Endothelial cell of umbilical vein (primary cell): ENCODE measurements around the gene ACBD3. TPM values are rescaled to one million over a fixed set of nuclear protein-coding genes. Genes with fewer than 3 reads are reported as not detected.

ENCODE experiments used
- BruUV-seq: library from RNA; stranded (reverse); fragments of 400-500 nt; replicated peaks from 2 replicates; lab custom pipeline; 2021; lab: Mats Ljungman, UMichigan
- CTCF ChIA-PET: fragments of 300-600, 350-600 bp; sonication (Branson Sonifier 250); formaldehyde crosslinking; loops from one replicate; lab custom pipeline; 2021; ENCODE audit warnings: antibody characterized with exemption, inconsistent platforms; lab: Charles Lee
- POLR2A ChIA-PET: fragments of 300-600, 350-600 bp; sonication (Branson Sonifier 250); formaldehyde crosslinking; loops from one replicate; lab custom pipeline; 2021; ENCODE audit warnings: antibody characterized with exemption, inconsistent platforms; lab: Charles Lee
- DNase-seq: peaks from one replicate; pipeline ENCODE4 v3.0.0-alpha.2; 2011; ENCODE audit warnings: low read depth, low spot score
- FAIRE-seq: peaks from 2 replicates; lab custom pipeline; 2011; peaks lifted over from hg19 to GRCh38; lab: Jason Lieb, UNC
- H2AFZ ChIP-seq: 2 replicates; pipeline ENCODE4 v1.6.0; 2012; ENCODE audit warnings: low read depth, low read length, control low read depth, inconsistent platforms
- H3K27ac ChIP-seq: 2 replicates; pipeline ENCODE4 v1.5.1; 2011; ENCODE audit warnings: low read depth, mild to moderate bottlenecking, control low read depth, low read length, moderate library complexity; ENCODE audit not compliant: insufficient read depth
- H3K27me3 ChIP-seq, 2 experiments: 2 replicates each; pipeline versions ENCODE4 v1.6.0 to v1.6.1; 2011; ENCODE audit warnings: low read length in 2 of 2, mixed read lengths in 1 of 2; ENCODE audit not compliant: control insufficient read depth in 2 of 2, insufficient read depth in 2 of 2
- H3K36me3 ChIP-seq, 2 experiments: 2 replicates in 1 of 2; 3 replicates in 1 of 2; pipeline ENCODE4 v1.5.1; 2011; ENCODE audit warnings: low read length in 2 of 2, mild to moderate bottlenecking in 1 of 2, moderate library complexity in 1 of 2; ENCODE audit not compliant: control insufficient read depth in 2 of 2, insufficient read depth in 2 of 2; ENCODE audit errors: extremely low read depth in 1 of 2
- H3K4me1 ChIP-seq: 3 replicates; pipeline ENCODE4 v1.5.1; 2011; ENCODE audit warnings: mild to moderate bottlenecking, low read length; ENCODE audit not compliant: control insufficient read depth, insufficient read depth; ENCODE audit errors: extremely low read depth
- H3K4me2 ChIP-seq: 2 replicates; pipeline ENCODE4 v1.6.1; 2011; ENCODE audit warnings: low read length, control low read depth, mixed read lengths; ENCODE audit not compliant: insufficient read depth
- H3K4me3 ChIP-seq, 3 experiments: fragments of 200-600 bp in 1 of 3; sonication (generic), shearing (Covaris generic) in 1 of 3; replicated peaks in 1 of 3; 2 replicates each; pipeline ENCODE4 v1.5.1; 2011 to 2016; ENCODE audit warnings: control low read depth in 3 of 3, low read length in 3 of 3, mild to moderate bottlenecking in 2 of 3, inconsistent platforms in 1 of 3, low read depth in 1 of 3, moderate library complexity in 1 of 3; ENCODE audit not compliant: insufficient read depth in 1 of 3
- H3K79me2 ChIP-seq: 2 replicates; pipeline ENCODE4 v1.6.0; 2012; ENCODE audit warnings: low read length, inconsistent platforms; ENCODE audit not compliant: control insufficient read depth, insufficient read depth
- H3K9ac ChIP-seq: replicated peaks from 2 replicates; pipeline ENCODE3; 2011; ENCODE audit warnings: low read length, control low read depth; ENCODE audit not compliant: insufficient read depth; ENCODE audit errors: extremely low read depth
- H3K9me1 ChIP-seq: replicated peaks from 3 replicates; pipeline ENCODE4 v1.6.0; 2011; ENCODE audit warnings: mild to moderate bottlenecking, low read length; ENCODE audit not compliant: control insufficient read depth, insufficient read depth; ENCODE audit errors: extremely low read depth
- H3K9me3 ChIP-seq: replicated peaks from 2 replicates; pipeline ENCODE4 v1.5.1; 2012; ENCODE audit warnings: low read length, inconsistent platforms; ENCODE audit not compliant: control insufficient read depth, insufficient read depth
- H4K20me1 ChIP-seq: replicated peaks from 2 replicates; pipeline ENCODE3; 2011; ENCODE audit warnings: mild to moderate bottlenecking, low read length; ENCODE audit not compliant: control insufficient read depth, insufficient read depth; ENCODE audit errors: extremely low read depth
- GATA2 ChIP-seq: IDR thresholded peaks from 2 replicates; pipeline ENCODE4 v1.7.0; 2011; ENCODE audit warnings: low read depth, mild to moderate bottlenecking, moderate library complexity, mixed read lengths, low read length; ENCODE audit not compliant: insufficient read length, insufficient read depth
- JUN ChIP-seq: IDR thresholded peaks from 2 replicates; pipeline ENCODE4 v1.6.1; 2011; ENCODE audit warnings: borderline replicate concordance, low read depth; ENCODE audit not compliant: insufficient read length, insufficient read depth
- POLR2AphosphoS5 ChIP-seq: IDR thresholded peaks from 2 replicates; pipeline ENCODE4 v1.6.1; 2012; ENCODE audit warnings: low read depth, mild to moderate bottlenecking, control low read depth, low read length, moderate library complexity; ENCODE audit not compliant: insufficient read depth
- dilution Hi-C: fragments of 300-500 bp; cut with MboI; formaldehyde crosslinking; loops from one replicate; pipeline ENCODE4 v1.15.0; 2019; ENCODE audit warnings: low sequenced_read_pairs; ENCODE audit not compliant: extremely low pct_ligation_motif_present
- intact Hi-C: fragments of 100-400 bp; cut with micrococcal nuclease; formaldehyde crosslinking; loops from one replicate; pipeline ENCODE4 v1.10.0; 2022
- polyA plus RNA-seq, 4 experiments: library from polyadenylated mRNA; depleted of rRNA in 3 of 4; stranded (reverse) in 3 of 4; unstranded in 1 of 4; fragments of >200 nt; gene quantifications; 2 replicates each; pipeline versions ENCODE4 v1.2.1 to v1.2.3, GENCODE V29; 2011 to 2012; ENCODE audit warnings: missing spikeins in 1 of 4
- total RNA-seq: library from RNA; stranded (reverse); gene quantifications from 2 replicates; pipeline ENCODE4 v1.2.3, GENCODE V29; 2021
- TF ChIP-seq, protein P1 (sequence below), 2 donors: IDR thresholded peaks; 1 replicate in 1 of 2; 2 replicates in 1 of 2; pipeline ENCODE4 v1.5.1; 2011; ENCODE audit warnings: low read length in 2 of 2, mild to moderate bottlenecking in 2 of 2, moderate library complexity in 2 of 2, control low read depth in 1 of 2, inconsistent platforms in 1 of 2, low read depth in 1 of 2; ENCODE audit not compliant: insufficient read depth in 1 of 2; ENCODE audit errors: extremely low read depth in 1 of 2
- TF ChIP-seq, protein P2 (sequence below): IDR thresholded peaks from 2 replicates; pipeline ENCODE4 v1.6.1; 2011; ENCODE audit not compliant: insufficient read depth, insufficient read length

ACBD3 gene
- total and polyA plus RNA-seq, 2 donors (not counting 3 experiments of a cell fraction or from before 2014, with no cell fraction given) = 12.3 to 36.4 TPM

DNA sequence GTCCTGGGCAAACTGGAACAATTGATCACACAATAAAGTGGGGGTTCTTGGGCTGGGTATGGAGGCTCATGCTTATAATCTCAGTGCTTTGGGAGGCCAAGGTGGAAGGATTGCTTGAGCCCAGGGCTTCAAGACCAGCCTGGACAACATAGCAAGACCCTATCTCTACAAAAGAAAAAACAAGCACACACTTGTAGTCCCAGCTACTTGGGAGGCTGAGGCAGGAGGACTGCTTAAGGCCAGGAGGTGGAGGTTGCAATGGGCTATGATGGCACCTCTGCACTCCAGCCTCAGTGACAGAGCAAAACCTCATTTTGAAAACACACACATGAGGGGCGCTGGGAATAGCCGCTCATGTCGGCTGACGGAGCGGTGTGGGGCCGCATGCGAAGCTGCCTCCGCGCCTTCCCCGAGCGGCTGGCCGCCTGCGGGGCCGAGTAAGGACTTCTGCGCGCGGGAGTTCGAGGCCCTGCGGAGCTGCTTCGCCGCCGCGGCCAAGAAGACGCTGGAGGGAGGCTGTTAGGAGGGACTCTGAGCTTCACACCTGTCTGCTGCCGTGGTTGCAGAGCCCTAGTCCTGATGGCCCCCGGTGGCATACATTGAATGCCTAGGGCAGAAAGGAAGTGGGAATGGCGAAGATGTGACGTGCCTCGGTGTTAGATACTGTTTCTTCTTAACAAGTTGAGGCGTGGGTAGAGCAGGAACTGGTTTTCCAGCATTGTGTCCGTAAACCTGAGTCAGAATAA is 59.5 kb downstream of the ACBD3 start:
- no TSS peak for BruUV-seq
- H3K27me3 ChIP-seq = no peaks in the 10 kb centered on the region
- POLR2A ChIA-PET = interaction anchor here (0.7 kb wide), 1 partner anchor 17 kb away, joined by 4 read pairs; no protein-coding TSS in a partner anchor
- intact Hi-C loops (no loop called here), dilution Hi-C loops (no loop called here)
- FAIRE-seq (no peak), DNase-seq (no peak)
- no peaks in the 10 kb centered on the region for H3K9me1 ChIP-seq
- no peaks in the 10 kb centered on the region for H3K9me3 ChIP-seq
- H3K4me1 ChIP-seq = peaks cover 3% of the 10 kb centered on the region
- H3K4me3 ChIP-seq = no peak overlapping the region
- H3K9ac ChIP-seq = no peak overlapping the region
- H3K36me3 ChIP-seq = no peaks in the 10 kb centered on the region
- CTCF ChIA-PET = interaction anchor here (0.8 to 4.4 kb wide), 12 partner anchors 13 to 281 kb away, joined by 3 to 145 read pairs (median 13); partner anchors contain the start of genes H3-3A and PARP1
- TF ChIP-seq POLR2AphosphoS5 = no peak
- TF ChIP-seq JUN = no peak
- H4K20me1 ChIP-seq = no peaks in the 10 kb centered on the region
- H3K79me2 ChIP-seq = no peaks in the 10 kb centered on the region
- H3K27ac ChIP-seq = no peak overlapping the region
- no peak overlapping the region for H3K4me2 ChIP-seq
- H2AFZ ChIP-seq = no peak overlapping the region

DNA sequence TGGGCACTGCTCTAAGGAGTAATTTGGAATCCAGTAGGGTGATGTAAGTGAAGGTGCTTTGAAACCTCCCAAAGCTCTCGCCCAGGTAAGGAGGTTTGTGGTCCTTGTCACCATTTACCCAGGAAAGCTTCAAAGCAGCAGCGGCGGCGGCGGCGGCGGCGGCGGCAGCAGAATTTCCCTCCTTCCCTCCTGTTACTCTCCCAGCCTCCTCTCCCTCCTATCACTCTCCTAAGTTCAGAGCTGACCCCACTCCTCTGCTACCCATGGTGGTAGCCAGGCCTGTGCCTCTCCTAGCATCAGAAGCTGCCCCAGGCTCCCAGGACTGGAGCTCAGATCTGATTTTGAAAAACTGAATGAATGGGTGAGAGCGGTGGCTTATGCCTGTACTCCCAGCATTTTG is 60.7 kb downstream of the ACBD3 start:
- Histone ChIP-seq H3K4me1 (peaks cover 3% of the 10 kb centered on the region), H3K4me2 (no peak overlapping the region), H3K27me3 (no peaks in the 10 kb centered on the region), H3K36me3 (no peaks in the 10 kb centered on the region), H2AFZ (no peak overlapping the region), H3K9me1 (no peaks in the 10 kb centered on the region), H3K9ac (no peak overlapping the region), H3K9me3 (no peaks in the 10 kb centered on the region), H3K4me3 (no peak overlapping the region), H3K79me2 (no peaks in the 10 kb centered on the region), H4K20me1 (no peaks in the 10 kb centered on the region), H3K27ac (no peak overlapping the region)
- DNase-seq (no peak), FAIRE-seq (no peak)
- no TSS peak for BruUV-seq
- TF ChIP-seq, protein P1, sequence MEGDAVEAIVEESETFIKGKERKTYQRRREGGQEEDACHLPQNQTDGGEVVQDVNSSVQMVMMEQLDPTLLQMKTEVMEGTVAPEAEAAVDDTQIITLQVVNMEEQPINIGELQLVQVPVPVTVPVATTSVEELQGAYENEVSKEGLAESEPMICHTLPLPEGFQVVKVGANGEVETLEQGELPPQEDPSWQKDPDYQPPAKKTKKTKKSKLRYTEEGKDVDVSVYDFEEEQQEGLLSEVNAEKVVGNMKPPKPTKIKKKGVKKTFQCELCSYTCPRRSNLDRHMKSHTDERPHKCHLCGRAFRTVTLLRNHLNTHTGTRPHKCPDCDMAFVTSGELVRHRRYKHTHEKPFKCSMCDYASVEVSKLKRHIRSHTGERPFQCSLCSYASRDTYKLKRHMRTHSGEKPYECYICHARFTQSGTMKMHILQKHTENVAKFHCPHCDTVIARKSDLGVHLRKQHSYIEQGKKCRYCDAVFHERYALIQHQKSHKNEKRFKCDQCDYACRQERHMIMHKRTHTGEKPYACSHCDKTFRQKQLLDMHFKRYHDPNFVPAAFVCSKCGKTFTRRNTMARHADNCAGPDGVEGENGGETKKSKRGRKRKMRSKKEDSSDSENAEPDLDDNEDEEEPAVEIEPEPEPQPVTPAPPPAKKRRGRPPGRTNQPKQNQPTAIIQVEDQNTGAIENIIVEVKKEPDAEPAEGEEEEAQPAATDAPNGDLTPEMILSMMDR (IDR thresholded peaks at IDR 0.05; ENCODE audit: extremely low read depth in 1 of 2, insufficient read depth in 1 of 2, low read depth in 1 of 2, low read length in 2 of 2) = no peak
- TF ChIP-seq, protein P2, sequence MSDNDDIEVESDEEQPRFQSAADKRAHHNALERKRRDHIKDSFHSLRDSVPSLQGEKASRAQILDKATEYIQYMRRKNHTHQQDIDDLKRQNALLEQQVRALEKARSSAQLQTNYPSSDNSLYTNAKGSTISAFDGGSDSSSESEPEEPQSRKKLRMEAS = no peak
- TF ChIP-seq GATA2 = no peak
- intact Hi-C loops (loop anchor here (1.0 to 2.0 kb wide), 3 partner anchors 71 to 283 kb away; partner anchors contain the start of gene PARP1), dilution Hi-C loops (no loop called here)
- ChIA-PET CTCF (interaction anchor here (0.6 to 4.4 kb wide), 72 partner anchors 8 to 697 kb away, joined by 3 to 145 read pairs (median 5); partner anchors contain the start of genes H3-3A, MIXL1 and PARP1), POLR2A (no interaction called here)
